ENCODE results near the gene CAMTA1. TPM values are rescaled to one million over a fixed set of nuclear protein-coding genes. Genes with fewer than 3 reads are reported as not detected.

The CAMTA1 gene
- total and polyA plus RNA-seq, 9 of the 15 experiments (the other 6 are each of a cell fraction or from before 2014, with no cell fraction given): 43.9 to 161 (median 65.9) TPM

GRCh38 chr1:7471836-7472235 is 686.6 kb downstream of the CAMTA1 start (continued):
- TF ChIP-seq ZNF280B (CRISPR knock-in tag; IDR thresholded peaks at IDR 0.05) (no peak), TAF7 (tag; IDR thresholded peaks at IDR 0.05) (no peak)

- in situ Hi-C loops (cut with MboI) (no loop called here), intact Hi-C loops (cut with micrococcal nuclease) (no loop called here)
- ChIA-PET POLR2A (interaction anchor here (1.3 kb wide), 3 partner anchors 12 to 99 kb away, joined by 3 to 6 read pairs (median 3); no protein-coding TSS in a partner anchor), CTCF (ENCODE audit: low intra/inter-chr PET ratio) (no interaction called here)
- Histone ChIP-seq H3K4me2 (ENCODE audit: insufficient read depth, low read length) (no peak overlapping the region), H3K27ac (ENCODE audit: extremely low read depth, low read depth, low read length) (no peak overlapping the region), H3K9me3 (replicated peaks; ENCODE audit: control insufficient read depth, insufficient read depth, low read depth, low read length) (no peaks in the 10 kb centered on the region), H3K27me3 (ENCODE audit: control insufficient read depth in 2 of 2, insufficient read depth in 2 of 2, low read length in 2 of 2) (peaks cover 28 to 95% of the 10 kb centered on the region in 2 experiments), H3K9ac (ENCODE audit: insufficient read depth in 1 of 2, low read depth in 2 of 2, low read length in 2 of 2) (no peak overlapping the region; a peak in 1 of 4 replicates), H2AFZ (ENCODE audit: low read depth, low read length) (no peak overlapping the region), H3K36me3 (ENCODE audit: control insufficient read depth, insufficient read depth, low read length) (no peaks in the 10 kb centered on the region), H3K4me3 (no peak overlapping the region), H3K9me1 (ENCODE audit: control insufficient read depth, insufficient read depth, low read length) (no peaks in the 10 kb centered on the region), H3K4me1 (replicated peaks in 1 of 2; ENCODE audit: control insufficient read depth in 2 of 2, insufficient read depth in 2 of 2, low read length in 2 of 2) (no peaks in the 10 kb centered on the region), H3K79me2 (ENCODE audit: control insufficient read depth, insufficient read depth, low read length) (no peaks in the 10 kb centered on the region), H4K20me1 (replicated peaks; ENCODE audit: control insufficient read depth, insufficient read depth, low read length) (peaks cover 27% of the 10 kb centered on the region; the same call in 1 of the 2 replicates)
- FAIRE-seq: no peak
- no TSS peak for BruUV-seq (replicated peaks)
- no peak for DNase-seq (ENCODE audit: extremely low read depth in 1 of 4, low spot score in 3 of 4)
- WGBS (ENCODE audit: insufficient coverage, low coverage, missing lambda C conversion rate): 2% methylated on average over 11 of the region's 13 CpGs
- ATAC-seq: no peak; the same call in 2 of the 3 replicates
- TF ChIP-seq ZNF12 (CRISPR knock-in tag; IDR thresholded peaks at IDR 0.05): no peak
- no peak for TF ChIP-seq CTCF (IDR thresholded peaks at IDR 0.05 in 2 of 3, conservative IDR thresholded peaks at IDR 0.05 in 1 of 3; ENCODE audit: insufficient read depth in 2 of 3, low read depth in 1 of 3, low read length in 3 of 3)
- no peak for TF ChIP-seq KDM1A (IDR thresholded peaks at IDR 0.05)
- TF ChIP-seq EGR1 (conservative IDR thresholded peaks at IDR 0.05): no peak
- TF ChIP-seq USF2 (CRISPR knock-in tag; IDR thresholded peaks at IDR 0.05): no peak
- TF ChIP-seq SMARCA5 (IDR thresholded peaks at IDR 0.05): no peak
- no peak for TF ChIP-seq TBP (optimal IDR thresholded peaks at IDR 0.05; ENCODE audit: low read depth, low read length)
- no peak for TF ChIP-seq E2F3 (CRISPR knock-in tag; IDR thresholded peaks at IDR 0.05)
- no peak for TF ChIP-seq GTF2A2 (tag; IDR thresholded peaks at IDR 0.05)
- TF ChIP-seq RNF219 (CRISPR knock-in tag; IDR thresholded peaks at IDR 0.05): no peak
Observed at GRCh38 chr1:7473223-7474142, 688.2 kb downstream of the CAMTA1 start.
